Tongue (tissue), 2 donors: ENCODE data around the gene ZFP92. TPM values are rescaled to one million over a fixed set of nuclear protein-coding genes. Genes with fewer than 3 reads are reported as not detected.
"Not testable (repeated sequence)": the region's sequence is repeated elsewhere in the genome, so short reads cannot be mapped to it uniquely, and the experiment has no call there.

Source experiments
- DNase-seq: peaks from one replicate; pipeline ENCODE4 v3.0.0-alpha.2; 2015
- total RNA-seq: library from RNA; depleted of rRNA; stranded (reverse); fragments of >200 nt; gene quantifications from one replicate; pipeline ENCODE4 v1.2.3, GENCODE V29; 2014

ZFP92 gene
- total RNA-seq, 1 donor from 2014 or later = 1.4 TPM

DNA sequence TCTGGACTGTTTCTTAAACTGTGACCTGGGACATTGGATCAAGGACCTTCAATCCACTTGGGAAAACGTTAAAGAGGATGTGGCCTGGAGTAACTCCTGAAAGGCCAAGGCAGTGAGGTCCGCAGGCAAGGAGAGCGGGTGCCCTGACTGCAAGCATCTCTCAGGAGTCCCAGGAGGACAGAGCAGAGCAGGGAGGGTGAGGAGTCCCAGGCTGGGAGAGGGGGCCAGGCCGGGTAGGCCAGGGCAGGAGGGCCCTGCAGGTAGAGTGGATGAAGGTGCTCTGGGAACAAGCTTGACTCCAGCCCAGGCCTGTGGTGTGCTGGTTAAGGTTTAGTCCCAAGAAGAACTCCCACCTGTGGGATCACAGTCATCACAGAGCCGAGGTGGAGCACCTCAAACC lies 23.9 kb upstream of the ZFP92 start:
- DNase-seq = no peak

DNA sequence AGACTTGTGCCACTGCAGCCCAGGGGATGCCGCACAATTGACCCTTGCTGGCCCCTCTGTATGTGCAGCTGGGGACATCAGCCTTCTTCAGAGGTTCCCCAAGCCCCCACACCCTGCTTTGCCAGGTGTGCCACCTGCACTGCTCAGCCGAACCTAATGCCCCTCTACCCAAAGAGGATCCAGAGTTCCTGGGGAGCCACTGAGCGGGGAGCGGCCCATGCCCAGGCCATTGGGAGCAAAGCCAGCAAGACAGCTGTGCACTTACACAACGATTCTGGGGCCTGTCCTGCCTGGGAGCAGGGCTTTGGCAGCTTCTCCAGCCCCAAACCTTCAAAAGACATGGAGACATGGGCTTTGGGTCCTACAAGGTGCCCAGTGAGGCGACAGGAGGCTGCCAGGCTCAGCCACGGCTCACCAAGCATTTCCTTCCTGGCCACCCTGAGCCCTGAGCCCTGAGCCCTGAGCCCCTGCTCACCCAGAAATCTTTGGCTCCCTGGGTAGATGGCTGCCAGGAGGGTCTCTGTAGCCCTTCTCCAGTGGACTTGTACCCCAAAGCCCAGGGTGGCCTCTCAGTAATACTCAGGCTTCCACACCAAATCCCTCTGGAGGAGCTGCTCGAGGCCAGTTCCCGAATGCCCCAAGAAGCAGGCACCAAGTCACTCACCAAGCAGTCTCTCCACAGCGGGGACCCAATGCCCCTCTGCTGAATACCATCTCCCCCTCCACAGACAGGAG lies 23.1 kb upstream of the ZFP92 start:
- DNase-seq = no peak

DNA sequence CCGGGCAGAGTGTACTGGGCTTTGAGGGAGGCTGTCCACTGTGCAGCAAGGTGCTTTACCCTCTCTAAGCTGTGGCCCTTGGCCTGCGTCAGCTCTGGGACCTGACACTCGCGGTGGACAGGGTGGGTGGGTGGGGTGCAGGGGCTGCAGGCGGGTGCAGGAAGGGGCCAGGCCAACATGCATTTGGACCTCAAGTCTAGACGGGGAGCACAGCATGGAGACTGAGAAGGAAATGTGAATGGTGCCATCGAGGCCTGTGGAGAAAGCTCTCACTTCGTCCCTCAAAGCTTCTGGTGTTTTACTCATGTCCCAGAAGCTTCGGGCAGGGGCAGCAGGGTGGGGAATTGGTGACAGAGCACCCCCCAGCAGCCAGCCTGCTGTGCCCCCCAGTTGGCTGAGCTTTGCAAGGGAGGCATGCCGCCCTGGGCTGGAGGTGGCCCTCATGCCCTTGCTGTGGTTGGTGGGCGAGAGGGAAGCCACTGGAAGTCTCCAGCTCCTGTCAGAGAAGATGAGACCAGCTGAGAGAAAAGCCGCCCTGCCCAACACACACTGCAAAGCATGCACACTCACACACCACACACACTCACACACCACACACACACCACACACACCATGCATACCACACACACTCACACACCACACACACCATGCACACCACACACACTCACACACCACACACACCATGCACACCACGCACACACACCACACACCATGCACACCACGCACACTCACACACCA lies 22.4 kb upstream of the ZFP92 start:
- DNase-seq = no peak

DNA sequence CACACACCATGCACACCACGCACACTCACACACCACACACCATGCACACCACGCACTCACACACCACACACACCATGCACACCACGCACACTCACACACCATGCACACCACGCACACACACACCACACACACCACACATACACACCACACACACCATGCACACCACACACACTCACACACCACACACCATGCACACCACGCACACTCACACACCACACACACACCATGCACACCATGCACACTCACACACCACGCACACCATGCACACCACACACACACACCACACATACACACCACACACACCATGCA lies 21.9 kb upstream of the ZFP92 start:
- DNase-seq = not testable (repeated sequence)

DNA sequence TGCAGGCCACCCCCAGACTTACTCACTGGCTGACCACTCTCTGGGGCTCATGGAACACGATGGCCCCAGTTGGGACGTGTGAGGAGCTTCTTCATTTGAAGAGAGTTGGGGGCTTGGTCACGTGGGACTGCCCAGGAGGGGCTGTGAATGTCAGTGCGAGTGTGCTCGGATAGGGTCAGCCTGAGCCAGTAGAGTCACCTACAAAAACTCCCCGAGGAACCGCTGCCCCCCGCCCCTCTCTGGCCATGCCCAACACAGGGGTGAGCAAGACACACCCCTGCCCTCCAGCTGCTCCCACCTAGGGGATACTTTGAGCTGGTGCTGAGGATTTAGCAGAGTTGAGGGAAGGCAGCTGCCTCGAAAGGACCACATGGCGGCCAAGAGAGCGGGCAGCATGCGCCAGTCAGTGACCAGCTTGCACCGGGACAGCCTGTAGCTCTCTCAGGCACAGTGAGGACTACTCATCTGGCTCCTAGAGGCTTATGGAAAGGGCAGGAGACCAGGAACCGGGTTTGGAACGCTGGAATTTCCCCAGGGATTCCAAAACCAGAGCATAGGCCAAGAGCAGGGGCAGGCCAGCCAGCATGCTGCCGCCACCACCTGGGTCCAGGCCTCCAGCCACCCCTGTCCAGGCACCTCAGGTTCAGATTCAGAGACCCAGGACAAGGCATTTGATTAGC lies 18.5 kb upstream of the ZFP92 start:
- no peak for DNase-seq

DNA sequence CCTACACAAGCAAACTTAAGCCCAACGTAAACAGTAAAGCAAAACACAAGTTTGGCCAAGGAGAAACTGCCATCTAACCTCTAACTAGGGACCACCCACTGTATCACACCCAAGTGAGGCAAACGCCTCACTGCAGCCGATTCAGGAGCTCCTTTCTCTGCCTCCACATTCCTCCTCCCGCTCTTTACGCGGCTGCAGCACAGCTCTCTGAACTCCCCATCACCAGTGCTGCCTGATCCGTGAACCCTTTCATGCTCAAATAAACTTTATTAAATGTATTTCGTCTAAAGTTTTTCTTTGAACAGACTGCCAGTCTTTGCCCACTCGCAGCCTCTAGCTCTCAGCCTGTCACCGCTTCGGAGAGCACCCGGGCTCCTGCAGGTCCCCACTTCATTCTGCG lies 16.7 kb upstream of the ZFP92 start:
- no peak for DNase-seq

DNA sequence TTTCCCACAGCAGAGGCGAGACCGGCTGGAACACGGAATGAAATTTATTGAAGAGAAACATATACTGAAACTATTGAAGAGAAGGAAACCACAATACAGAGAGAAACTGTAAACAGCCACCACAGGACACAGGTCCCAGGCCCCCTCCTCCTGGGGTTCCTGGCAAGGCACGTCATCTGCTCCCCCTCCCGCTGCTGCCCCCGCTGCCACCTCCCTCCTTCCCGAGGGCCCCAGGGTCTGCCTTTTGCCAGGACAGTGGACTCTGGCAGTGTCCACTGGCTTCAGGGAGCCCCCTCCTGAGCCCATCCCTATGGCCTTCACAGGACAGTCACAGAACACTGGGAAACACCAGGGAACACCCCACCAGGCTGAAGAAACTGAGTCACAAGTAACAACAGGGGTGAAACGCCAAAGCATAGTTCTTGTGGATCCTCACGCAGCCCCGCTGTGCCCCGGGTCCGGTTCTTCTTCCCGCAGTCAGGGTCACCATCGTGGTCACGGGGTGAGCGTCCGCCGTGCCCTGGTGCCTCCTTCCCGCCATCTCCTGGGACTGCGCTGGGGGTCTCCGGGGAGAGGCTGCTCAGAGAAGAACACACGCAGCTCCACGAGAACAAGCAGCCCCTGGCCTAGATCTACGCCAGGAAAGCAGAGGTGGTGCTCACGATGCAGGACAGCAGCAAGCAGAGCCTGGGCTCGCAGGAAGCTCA lies 15.5 kb upstream of the ZFP92 start:
- no peak for DNase-seq

DNA sequence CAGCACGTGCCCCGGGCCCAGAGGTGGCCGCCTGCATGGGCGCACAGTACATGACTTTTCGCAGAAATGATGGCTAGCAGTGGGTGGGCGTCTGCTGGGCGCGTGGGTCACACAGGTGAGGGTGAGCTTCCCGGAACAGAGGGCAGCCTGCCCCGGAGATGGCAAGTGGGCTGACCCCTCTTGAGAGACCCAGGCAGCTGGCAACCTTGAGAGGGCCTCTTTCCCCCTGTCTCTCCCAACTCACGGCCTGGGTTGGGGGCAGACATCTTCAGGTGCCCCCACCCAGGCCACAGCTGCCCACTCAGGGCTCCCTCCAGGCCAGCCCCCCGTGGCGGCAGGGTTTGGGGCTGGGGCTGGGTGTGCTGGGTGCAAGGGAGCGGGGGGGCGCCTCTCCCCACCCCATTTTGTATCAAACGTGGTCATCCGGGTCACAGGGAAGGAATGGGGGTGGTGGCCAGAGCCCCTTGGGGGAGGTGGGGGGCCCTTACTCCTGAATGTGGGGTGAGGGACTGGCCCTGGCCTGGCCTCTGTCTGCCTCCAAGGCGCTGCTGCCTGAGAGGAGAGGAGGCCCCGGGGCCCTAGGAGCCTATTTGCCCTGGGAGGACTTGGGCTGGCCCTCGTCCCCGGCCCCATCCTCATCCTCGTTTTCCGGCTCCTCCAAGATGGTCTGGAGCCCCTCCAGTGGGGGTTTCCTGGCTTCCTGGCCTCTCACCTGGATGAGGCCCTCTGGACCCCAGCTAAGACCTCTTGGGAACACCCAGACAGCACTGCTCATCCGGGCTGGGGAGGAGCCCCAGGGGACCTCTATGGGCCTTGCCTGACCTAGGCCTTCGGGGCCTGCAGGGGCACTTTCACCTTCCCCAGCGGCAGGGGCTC lies 14.7 kb upstream of the ZFP92 start:
- DNase-seq = no peak

DNA sequence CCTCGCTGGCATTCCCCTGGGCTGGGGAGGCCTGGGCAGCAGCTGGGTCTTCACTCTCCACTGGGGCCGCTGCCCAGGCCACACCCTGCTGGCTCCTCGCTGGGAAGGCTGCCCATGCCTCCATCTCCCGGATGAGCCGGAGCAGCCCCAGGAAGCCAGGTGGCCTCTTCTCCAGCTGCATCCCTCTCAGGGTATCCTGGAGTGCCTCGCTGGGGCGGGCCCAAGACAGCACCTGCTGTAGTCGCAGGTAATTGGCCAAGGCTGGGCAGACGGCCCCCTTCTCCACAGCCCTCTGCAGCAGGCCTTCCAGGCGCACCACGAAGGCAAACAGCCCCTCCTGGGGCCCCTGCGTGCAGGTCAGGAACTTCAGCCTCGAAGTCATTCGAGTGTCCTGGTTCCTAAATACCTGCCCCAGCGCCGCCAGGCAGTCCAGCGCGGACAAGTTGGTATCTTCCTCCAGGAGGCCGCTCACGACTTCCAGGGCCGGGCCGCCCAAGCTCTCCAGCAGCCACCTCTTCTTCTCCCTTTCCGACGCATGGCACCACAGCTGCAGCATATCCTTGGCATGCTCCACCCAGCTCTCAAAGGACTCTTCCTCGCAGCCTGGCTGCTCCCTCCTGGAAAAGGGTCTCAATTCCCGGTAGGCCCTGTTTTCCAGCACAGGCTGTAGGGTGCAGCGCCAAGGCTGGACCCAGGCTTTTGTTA lies 13.9 kb upstream of the ZFP92 start:
- DNase-seq = no peak

DNA sequence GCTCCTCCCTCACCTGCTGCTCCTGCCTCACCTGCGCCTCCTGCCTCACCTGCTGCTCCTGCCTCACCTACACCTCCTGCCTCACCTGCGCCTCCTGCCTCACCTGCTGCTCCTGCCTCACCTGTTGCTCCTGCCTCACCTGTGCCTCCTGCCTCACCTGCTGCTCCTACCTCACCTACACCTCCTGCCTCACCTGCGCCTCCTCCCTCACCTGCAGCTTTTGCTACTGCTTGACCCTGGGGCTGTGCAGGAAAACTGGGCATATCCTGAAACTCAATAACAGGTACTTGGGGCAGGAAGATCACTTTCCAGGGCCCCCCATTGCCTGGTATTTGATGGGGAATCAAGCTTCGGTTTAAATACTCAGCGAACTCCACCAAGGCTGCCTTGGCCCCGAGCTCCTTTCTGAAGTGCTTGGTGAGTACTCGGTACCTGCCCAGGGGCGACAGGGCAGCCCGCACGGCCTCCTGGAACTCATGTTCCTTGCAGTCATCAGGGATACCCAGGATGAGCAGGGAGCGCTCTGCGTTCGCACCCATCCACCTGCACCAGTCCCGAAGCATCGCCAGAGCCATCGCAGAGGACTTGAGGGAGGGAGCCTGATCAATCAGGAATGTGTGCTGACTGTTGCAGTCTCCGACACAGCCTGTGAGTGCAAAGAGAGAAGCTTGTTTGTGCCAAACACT lies 12.9 kb upstream of the ZFP92 start:
- no peak for DNase-seq

DNA sequence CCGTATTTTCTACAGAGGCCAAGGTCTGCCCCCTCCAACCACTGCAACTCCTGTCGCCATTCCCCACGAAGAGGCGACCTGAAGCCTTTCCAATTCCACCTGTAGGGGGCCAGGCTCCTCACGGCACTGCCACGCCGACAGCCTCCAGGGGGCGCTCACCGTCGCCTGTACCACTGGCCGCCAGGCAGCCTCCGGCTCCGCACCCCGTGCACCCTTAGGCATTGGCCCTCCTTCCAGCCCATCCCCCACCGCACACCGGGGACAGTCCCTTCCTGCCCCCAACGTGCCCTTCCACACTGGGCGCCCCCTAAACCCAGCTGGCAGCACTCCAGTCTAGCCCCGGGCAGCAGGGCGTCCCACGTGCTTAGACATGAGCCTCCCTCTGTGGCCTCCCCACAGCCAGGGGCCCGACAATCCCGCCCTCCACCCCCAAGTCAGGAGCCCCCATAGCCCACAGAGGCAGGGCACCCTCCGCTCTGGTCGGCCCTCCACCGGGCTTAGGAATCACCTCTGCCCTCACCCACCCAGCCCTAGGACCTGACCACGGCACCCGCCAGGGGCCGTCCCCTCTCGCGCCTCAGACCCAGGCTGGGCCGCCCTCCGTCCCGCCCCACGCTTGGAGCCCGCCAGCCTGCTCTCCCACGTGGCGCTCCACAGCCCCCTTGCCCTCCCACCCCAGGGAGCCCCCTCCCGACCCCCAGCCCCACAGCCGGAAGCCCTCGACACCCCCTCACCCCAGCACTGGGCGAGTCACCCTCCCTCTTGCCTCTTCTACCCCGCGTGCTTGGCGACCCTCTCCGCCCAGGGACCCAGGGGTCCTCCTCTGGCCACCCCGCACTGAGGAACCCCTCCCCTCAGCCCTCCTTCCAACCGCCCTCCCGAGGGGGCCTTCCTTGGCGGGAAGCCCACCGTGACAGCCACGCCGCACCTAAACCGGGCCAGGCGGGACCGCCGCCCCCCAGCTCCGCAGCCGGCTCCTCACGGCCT lies 10.8 kb upstream of the ZFP92 start:
- DNase-seq = no peak

DNA sequence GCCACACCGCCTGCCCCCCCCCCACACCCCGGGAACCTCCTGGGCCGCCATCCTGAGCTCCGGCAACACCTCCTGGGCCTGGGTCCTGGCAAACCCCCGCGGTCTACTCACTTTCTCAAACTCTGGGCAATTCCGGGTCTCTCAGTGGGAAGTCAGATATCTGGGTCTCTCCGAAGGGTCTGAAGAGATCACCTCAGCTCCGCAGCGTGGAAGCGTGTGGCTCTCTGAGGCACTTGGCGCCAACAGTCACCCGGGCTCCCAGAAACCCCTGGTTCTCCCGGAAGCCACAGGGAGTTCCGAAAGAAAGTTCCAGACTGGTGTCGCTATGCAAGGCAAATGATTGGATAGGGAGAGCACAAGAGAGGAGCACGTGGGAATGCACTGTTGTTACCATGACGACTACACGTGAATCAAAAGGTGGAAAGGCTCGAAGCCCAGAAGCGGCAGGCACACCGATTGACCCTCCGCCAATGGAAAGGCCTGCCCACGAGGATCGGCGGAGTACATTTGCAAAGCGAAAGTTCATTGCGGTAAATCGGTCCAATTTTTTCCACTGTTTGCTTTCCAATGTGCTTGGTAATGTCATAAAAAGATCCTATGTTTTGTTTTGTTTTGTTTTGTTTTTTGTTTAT lies 10.0 kb upstream of the ZFP92 start, which contains the start of gene PNMA6E:
PNMA6E (minus strand) TSS at position 218 of the 632 bp plus-strand sequence. CDS start 2,501 bp downstream, outside the sequence.
- no peak for DNase-seq

DNA sequence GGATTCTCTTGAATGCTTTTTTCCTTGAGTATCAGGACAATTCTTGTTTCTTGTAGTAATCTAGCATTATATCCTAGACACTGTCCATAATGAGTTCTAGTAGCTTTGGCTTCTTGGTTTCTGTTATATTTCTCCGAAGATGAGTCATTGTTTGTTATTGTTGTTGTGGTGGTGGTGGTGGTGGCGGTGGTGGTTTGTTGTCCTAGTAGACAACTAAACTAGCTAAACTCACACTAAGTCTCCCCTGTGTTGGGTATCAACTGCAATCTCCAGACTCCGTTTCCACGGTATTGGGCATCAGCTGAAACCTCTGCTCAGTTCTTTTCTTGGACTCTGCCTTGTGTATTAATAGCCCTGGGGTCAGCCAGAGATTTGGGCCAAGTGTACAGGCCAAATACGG lies 6.9 kb upstream of the ZFP92 start:
- not testable (repeated sequence) for DNase-seq

DNA sequence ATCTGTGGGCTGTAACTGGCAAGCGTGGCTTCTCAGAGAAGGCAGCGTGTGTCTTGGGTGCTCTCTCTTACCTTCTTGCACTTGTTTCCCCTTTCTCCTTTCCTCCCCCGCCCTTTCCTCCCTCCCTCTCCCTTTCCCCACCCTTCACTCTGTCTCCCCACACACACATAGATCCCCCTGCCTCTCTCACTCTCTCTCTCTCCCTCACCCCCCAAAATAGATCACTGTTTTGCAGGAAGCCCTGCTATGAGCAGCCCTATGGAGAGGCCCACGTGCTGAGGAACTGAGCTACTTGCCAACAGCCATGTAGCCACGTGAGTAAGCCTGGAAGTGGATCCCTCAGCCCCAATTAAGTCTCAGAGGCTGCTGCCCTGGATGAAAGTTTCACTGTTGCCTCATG lies 5.8 kb upstream of the ZFP92 start:
- DNase-seq = no peak

DNA sequence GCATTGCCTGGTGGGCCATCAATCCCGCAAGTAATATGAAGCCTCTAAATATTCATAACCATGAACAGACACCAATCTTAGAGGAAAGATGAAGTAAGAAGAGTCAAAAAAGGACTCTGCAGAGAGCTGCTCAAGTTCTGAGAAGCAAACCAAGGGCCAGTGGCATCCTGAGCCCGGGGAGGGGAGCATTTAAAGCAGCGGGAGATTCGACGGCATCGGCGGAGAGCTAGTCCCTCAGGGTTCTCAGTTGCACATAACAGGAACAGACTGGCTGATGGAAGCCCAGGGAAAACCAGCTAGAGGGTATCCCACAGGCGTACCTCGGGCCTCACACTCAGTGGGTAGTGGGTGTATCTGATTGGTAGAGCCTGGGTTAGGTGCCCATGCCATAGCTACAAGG lies 5.3 kb upstream of the ZFP92 start:
- DNase-seq = no peak

DNA sequence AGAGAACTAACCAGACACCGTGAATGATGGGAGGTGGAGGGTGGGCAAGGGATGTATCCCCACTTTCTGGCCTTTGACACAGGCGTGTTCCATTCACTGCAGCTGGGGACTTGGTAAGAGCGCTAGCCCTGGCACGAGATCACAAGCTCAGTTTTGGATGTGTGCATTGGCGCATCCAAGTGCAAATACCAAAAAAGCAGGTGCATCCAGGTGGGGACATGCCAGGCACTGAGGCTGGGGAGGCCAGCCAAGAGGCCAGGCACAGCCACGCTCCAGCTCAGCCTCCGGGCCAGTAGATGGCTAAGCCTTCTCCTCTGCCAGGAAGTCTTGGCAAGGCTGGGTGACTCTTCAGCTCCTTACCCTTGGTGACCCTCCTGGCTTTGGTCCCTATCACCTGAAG lies 4.4 kb upstream of the ZFP92 start:
- DNase-seq = no peak

DNA sequence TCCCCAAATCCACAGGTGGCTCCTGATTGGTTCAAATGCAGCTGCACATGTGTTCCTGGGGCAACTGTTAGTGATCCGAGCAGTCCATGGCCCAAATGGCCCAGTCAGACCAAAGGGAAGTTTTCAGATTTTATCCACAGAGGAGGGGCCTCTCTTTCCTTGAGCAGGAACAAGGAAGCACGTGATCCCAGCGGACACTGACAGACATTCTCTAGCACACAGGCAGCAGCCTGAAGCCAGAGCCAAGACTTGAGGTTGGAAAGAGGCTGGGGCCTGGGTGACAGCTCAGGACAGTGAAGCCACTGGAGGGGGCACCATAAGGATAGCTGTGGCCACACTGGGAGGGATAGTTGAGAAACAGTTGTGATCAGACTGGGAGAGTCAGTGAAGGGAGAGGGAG lies 3.5 kb upstream of the ZFP92 start:
- DNase-seq = no peak

DNA sequence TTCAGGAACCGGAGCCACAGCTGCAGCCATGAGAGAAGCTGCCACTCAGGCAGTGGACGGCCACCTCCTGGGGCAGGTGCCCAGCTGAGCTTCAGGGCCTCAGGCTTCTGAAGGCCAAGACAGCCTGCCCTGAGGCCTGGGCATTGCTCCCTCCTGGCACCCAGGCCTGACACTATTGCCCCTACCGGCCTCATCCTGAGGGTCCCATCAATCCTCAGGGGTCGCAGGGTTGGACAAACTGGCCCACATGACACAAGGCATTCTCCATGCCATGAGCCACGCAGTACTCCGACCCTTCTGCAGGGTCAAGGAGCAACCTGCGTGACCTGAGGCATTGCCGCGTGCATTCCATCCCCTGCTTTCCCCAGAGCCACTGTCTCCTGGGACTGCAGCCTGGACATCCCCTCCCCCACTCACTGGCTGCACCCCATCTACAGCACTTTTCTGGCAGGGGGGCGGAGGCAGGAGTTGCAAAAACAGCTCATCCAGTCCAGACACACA lies 3.0 kb upstream of the ZFP92 start:
- no peak for DNase-seq
